ENCODE results near the gene KLHL29.

GRCh38 chr2:23692263-23692662 is 307.3 kb downstream of the KLHL29 start:
- TF ChIP-seq POLR2A (IDR thresholded peaks at IDR 0.05) (no peak), CTCF (IDR thresholded peaks at IDR 0.05) (no peak)
